Parathyroid adenoma (tissue), 2 donors: ENCODE data around the gene AJM1.

Source experiments
- H2AFZ ChIP-seq: fragments of 300-600 bp; sonication (generic); one replicate; pipeline ENCODE4 v1.7.0; 2017; ENCODE audit warnings: antibody characterized with exemption, mild to moderate bottlenecking
- H3K27ac ChIP-seq: fragments of 300-600 bp; sonication (generic); one replicate; pipeline ENCODE4 v1.7.0; 2017
- H3K27me3 ChIP-seq: fragments of 300-600 bp; sonication (generic); one replicate; pipeline ENCODE4 v1.7.0; 2017; ENCODE audit warnings: low read length; ENCODE audit not compliant: control insufficient read depth, insufficient read depth
- H3K36me3 ChIP-seq: fragments of 300-600 bp; sonication (generic); one replicate; pipeline ENCODE4 v1.7.0; 2017; ENCODE audit warnings: low read length; ENCODE audit not compliant: control insufficient read depth, insufficient read depth
- H3K4me1 ChIP-seq: fragments of 300-600 bp; sonication (generic); one replicate; pipeline ENCODE4 v1.7.0; 2017; ENCODE audit warnings: control low read depth
- H3K4me2 ChIP-seq: fragments of 300-600 bp; sonication (generic); one replicate; pipeline ENCODE4 v1.7.0; 2017; ENCODE audit warnings: low read length
- H3K4me3 ChIP-seq: fragments of 300-600 bp; sonication (generic); one replicate; pipeline ENCODE4 v1.7.0; 2017; ENCODE audit warnings: low read depth, low read length
- H3K79me2 ChIP-seq: fragments of 300-600 bp; sonication (generic); one replicate; pipeline ENCODE4 v1.7.0; 2017; ENCODE audit warnings: control low read depth
- H3K9ac ChIP-seq: fragments of 300-600 bp; sonication (generic); one replicate; pipeline ENCODE4 v1.7.0; 2017; ENCODE audit warnings: mild to moderate bottlenecking
- H3K9me3 ChIP-seq: fragments of 300-600 bp; sonication (generic); one replicate; pipeline ENCODE4 v1.7.0; 2017; ENCODE audit warnings: low read length; ENCODE audit not compliant: control insufficient read depth
- CTCF ChIP-seq: fragments of 300-600 bp; sonication (generic); IDR thresholded peaks from one replicate; pipeline ENCODE4 v1.7.0; 2017; ENCODE audit warnings: antibody characterized with exemption, mild to moderate bottlenecking
- donor health status: primary hyperparathyroidism.

Gene AJM1

GRCh38 chr9:136885950-136886578 is 43.8 kb downstream of the AJM1 start, which contains the start of gene TRAF2:
TRAF2 (plus strand) TSS chr9:136886516; CDS start chr9:136898741, 12,225 bp downstream.
- Histone ChIP-seq H3K36me3 (no peaks in the 10 kb centered on the region), H3K27me3 (no peaks in the 10 kb centered on the region), H2AFZ (peak within 1 kb of the TSS; percentile 92), H3K79me2 (peaks cover 3% of the 10 kb centered on the region), H3K4me2 (peak within 1 kb of the TSS; percentile 96), H3K27ac (no peak within 1 kb of the TSS), H3K4me3 (peak within 1 kb of the TSS; percentile 69), H3K4me1 (no peaks in the 10 kb centered on the region), H3K9me3 (no peaks in the 10 kb centered on the region), H3K9ac (no peak within 1 kb of the TSS)
- TF ChIP-seq CTCF: no peak

- Histone ChIP-seq H3K9ac (no peak overlapping the region), H3K4me2 (peak overlapping the region; percentile 96), H3K4me1 (no peaks in the 10 kb centered on the region), H3K27me3 (no peaks in the 10 kb centered on the region), H3K9me3 (no peaks in the 10 kb centered on the region), H3K36me3 (no peaks in the 10 kb centered on the region), H2AFZ (peak overlapping the region; percentile 64), H3K79me2 (peaks cover 3% of the 10 kb centered on the region), H3K4me3 (peak overlapping the region; percentile 69), H3K27ac (no peak overlapping the region)
- no peak for TF ChIP-seq CTCF
Observed at GRCh38 chr9:136886610-136887597, 44.6 kb downstream of the AJM1 start.

- Histone ChIP-seq H3K4me1 (no peaks in the 10 kb centered on the region), H3K4me3 (no peak overlapping the region), H3K4me2 (no peak overlapping the region), H3K79me2 (peaks cover 6% of the 10 kb centered on the region), H3K9me3 (no peaks in the 10 kb centered on the region), H3K27ac (no peak overlapping the region), H3K36me3 (no peaks in the 10 kb centered on the region), H3K9ac (no peak overlapping the region), H2AFZ (no peak overlapping the region), H3K27me3 (no peaks in the 10 kb centered on the region)
- no peak for TF ChIP-seq CTCF
Observed at GRCh38 chr9:136888454-136888853, 46.2 kb downstream of the AJM1 start.

GRCh38 chr9:136889858-136890257 is 47.6 kb downstream of the AJM1 start:
- Histone ChIP-seq H3K27me3 (no peaks in the 10 kb centered on the region), H3K9me3 (no peaks in the 10 kb centered on the region), H3K79me2 (peaks cover 11% of the 10 kb centered on the region), H3K36me3 (no peaks in the 10 kb centered on the region), H2AFZ (no peak overlapping the region), H3K4me3 (no peak overlapping the region), H3K4me1 (no peaks in the 10 kb centered on the region), H3K9ac (no peak overlapping the region), H3K4me2 (no peak overlapping the region), H3K27ac (no peak overlapping the region)
- TF ChIP-seq CTCF: no peak
